Effector memory CD8-positive, alpha-beta T cell (primary cell): Measurements from ENCODE around the gene KRTAP12-2.

Experiments
- ATAC-seq: fragments of 150-1000 bp; cut with Tn5 transposase; replicated peaks from 2 replicates; pipeline ENCODE4 v1.10.0; 2021; ENCODE audit warnings: mild to moderate bottlenecking, moderate library complexity
- DNase-seq, 3 experiments: peaks; one replicate each; pipeline ENCODE4 v3.0.0; 2021
- H3K27ac Mint-ChIP-seq, 2 donors: one replicate each; pipeline ENCODE4 v1.8.0; 2022; ENCODE audit warnings: mild to moderate bottlenecking in 2 of 2, mixed read lengths in 2 of 2, moderate library complexity in 2 of 2
- H3K27me3 Mint-ChIP-seq, 2 donors: one replicate each; pipeline ENCODE4 v1.8.0; 2022; ENCODE audit warnings: mixed read lengths in 2 of 2
- H3K36me3 Mint-ChIP-seq: one replicate; pipeline ENCODE4 v1.8.0; 2022; ENCODE audit warnings: mild to moderate bottlenecking, moderate library complexity, mixed read lengths; ENCODE audit not compliant: insufficient read depth
- H3K4me1 Mint-ChIP-seq, 2 donors: one replicate each; pipeline ENCODE4 v1.8.0; 2022; ENCODE audit warnings: low read depth in 2 of 2, mixed read lengths in 2 of 2
- H3K4me3 Mint-ChIP-seq, 2 donors: one replicate each; pipeline ENCODE4 v1.8.0; 2022; ENCODE audit warnings: mild to moderate bottlenecking in 2 of 2, mixed read lengths in 2 of 2, moderate library complexity in 2 of 2
- H3K9me3 Mint-ChIP-seq, 2 donors: one replicate each; pipeline ENCODE4 v1.8.0; 2022; ENCODE audit warnings: mixed read lengths in 2 of 2
- total RNA-seq, 9 experiments: gene quantifications; one replicate each; lab custom pipeline; 2026; lab: John Stamatoyannopoulos, UW

Gene KRTAP12-2
- 0 reads per million in 9 experiments for total RNA-seq

DNA sequence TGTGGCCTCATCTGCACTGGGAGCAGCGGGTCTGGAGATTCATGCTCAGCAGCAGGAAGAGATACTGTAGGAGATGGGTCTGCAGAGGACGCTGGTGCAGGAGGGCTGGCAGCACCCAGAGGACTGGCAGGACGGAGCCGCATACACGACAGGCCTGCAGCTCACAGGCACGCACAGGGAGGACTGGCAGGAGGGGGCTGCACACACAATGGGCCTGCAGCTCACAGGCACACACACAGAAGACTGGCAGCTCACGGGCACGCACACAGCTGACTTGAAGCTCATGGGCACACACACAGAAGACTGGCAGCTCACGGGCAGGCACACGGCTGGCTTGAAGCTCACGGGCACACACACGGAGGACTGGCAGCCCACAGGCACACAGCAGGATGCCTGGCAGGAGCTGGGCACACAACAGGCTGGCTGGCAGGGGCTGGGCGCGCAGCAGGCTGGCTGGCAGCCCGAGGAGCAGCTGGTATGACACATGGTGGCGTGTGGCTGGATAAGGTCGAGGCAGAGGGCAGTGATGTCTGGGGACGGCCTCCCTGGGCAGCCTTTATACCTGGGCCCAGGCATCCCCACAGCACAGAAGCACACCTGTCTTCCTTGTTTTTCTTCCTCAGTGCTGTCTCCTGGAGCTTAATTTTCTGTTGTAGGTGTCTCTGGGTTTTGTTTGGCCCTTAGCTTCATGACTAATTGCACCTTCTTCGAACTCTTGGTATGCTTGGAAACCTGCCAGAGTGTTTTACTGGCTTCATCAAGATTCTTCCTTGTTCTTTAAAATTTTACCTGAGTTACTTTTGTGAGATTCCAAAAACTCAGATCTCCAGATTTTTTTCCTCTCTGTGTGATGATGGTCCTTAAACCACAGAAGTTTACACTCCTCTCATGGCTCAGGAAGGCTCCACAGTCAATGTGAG lies at the start of gene KRTAP12-2:
Gene KRTAP12-2, minus strand, starts transcription at position 527 of the 920 bp plus-strand sequence. Its CDS starts 41 bp downstream, at position 486.
- H3K36me3 Mint-ChIP-seq: no peaks in the 10 kb centered on the region
- no peak for DNase-seq
- H3K9me3 Mint-ChIP-seq: peaks cover 0 to 3% of the 10 kb centered on the region in 2 donors
- peak within 1 kb of the TSS in 1 of 2 donors; percentile 26 for H3K27ac Mint-ChIP-seq
- H3K4me3 Mint-ChIP-seq: no peak within 1 kb of the TSS
- H3K4me1 Mint-ChIP-seq: peaks cover 3 to 16% of the 10 kb centered on the region in 2 donors
- peaks cover 0 to 19% of the 10 kb centered on the region in 2 donors for H3K27me3 Mint-ChIP-seq
- no peak for ATAC-seq

- no peak for DNase-seq
- Mint-ChIP-seq H3K9me3 (no peaks in the 10 kb centered on the region), H3K36me3 (no peaks in the 10 kb centered on the region), H3K27ac (no peak overlapping the region), H3K4me3 (no peak overlapping the region), H3K4me1 (peaks cover 9 to 22% of the 10 kb centered on the region in 2 donors), H3K27me3 (peaks cover 67 to 80% of the 10 kb centered on the region in 2 donors)
- no peak for ATAC-seq
Measured at GRCh38 chr21:44714905-44715304, 48.2 kb upstream of the KRTAP12-2 start.

DNA sequence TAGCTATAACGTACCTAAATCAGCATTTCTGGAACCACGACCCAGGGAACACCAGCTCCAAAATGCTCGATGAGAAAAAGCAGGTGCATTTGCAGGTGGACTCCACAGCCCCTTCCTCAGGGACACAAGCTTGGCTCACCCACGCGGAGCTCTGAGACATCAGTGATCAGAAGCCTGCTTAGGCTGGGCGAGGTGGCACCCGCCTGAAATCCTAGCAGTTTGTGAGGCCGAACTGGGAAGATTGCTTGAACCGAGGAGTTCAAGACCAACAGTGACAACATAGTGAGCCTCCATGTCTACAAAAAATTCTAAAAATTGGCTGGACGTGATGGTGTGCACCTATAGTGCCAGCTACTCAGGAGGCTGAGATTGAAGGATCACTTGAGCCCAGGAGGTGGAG lies 47.1 kb upstream of the KRTAP12-2 start:
- Mint-ChIP-seq H3K27ac (no peak overlapping the region), H3K4me3 (no peak overlapping the region), H3K9me3 (no peaks in the 10 kb centered on the region), H3K36me3 (no peaks in the 10 kb centered on the region), H3K4me1 (peaks cover 20 to 31% of the 10 kb centered on the region in 2 donors), H3K27me3 (peaks cover 68 to 80% of the 10 kb centered on the region in 2 donors)
- ATAC-seq (no peak), DNase-seq (no peak)

DNA sequence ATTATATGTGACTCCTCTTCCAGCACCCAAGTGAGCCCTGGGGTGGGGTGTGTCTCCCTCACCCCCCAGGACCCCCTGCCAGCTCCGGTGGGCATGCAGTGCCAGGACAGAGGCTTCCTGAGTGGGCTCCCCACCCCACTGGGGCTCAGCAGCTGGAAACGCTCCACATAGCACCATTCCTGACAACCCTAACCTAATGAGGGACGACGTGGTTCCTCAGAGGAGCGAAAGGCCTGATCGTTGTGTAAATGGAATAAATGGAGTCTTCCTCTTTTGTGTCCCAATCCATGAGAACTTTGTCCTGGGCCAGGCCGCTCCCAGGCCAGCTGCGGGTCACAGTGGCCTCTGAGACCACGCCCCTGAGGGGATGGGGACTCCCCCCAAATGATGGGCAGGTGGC lies 46.4 kb upstream of the KRTAP12-2 start:
- peaks cover 68 to 80% of the 10 kb centered on the region in 2 donors for H3K27me3 Mint-ChIP-seq
- H3K4me1 Mint-ChIP-seq: peaks cover 25 to 35% of the 10 kb centered on the region in 2 donors
- DNase-seq (no peak), ATAC-seq (no peak)
- H3K9me3 Mint-ChIP-seq: no peaks in the 10 kb centered on the region
- H3K27ac Mint-ChIP-seq: no peak overlapping the region
- H3K4me3 Mint-ChIP-seq: no peak overlapping the region
- no peaks in the 10 kb centered on the region for H3K36me3 Mint-ChIP-seq

GRCh38 chr21:44712203-44713028 lies 45.7 kb upstream of the KRTAP12-2 start:
- H3K36me3 Mint-ChIP-seq: no peaks in the 10 kb centered on the region
- no peak for DNase-seq
- no peak for ATAC-seq
- no peaks in the 10 kb centered on the region for H3K9me3 Mint-ChIP-seq
- peak overlapping the region in 1 of 2 donors; percentile 26 for H3K4me3 Mint-ChIP-seq
- peaks cover 29 to 35% of the 10 kb centered on the region in 2 donors for H3K4me1 Mint-ChIP-seq
- peaks cover 72 to 85% of the 10 kb centered on the region in 2 donors for H3K27me3 Mint-ChIP-seq
- H3K27ac Mint-ChIP-seq: no peak overlapping the region

DNA sequence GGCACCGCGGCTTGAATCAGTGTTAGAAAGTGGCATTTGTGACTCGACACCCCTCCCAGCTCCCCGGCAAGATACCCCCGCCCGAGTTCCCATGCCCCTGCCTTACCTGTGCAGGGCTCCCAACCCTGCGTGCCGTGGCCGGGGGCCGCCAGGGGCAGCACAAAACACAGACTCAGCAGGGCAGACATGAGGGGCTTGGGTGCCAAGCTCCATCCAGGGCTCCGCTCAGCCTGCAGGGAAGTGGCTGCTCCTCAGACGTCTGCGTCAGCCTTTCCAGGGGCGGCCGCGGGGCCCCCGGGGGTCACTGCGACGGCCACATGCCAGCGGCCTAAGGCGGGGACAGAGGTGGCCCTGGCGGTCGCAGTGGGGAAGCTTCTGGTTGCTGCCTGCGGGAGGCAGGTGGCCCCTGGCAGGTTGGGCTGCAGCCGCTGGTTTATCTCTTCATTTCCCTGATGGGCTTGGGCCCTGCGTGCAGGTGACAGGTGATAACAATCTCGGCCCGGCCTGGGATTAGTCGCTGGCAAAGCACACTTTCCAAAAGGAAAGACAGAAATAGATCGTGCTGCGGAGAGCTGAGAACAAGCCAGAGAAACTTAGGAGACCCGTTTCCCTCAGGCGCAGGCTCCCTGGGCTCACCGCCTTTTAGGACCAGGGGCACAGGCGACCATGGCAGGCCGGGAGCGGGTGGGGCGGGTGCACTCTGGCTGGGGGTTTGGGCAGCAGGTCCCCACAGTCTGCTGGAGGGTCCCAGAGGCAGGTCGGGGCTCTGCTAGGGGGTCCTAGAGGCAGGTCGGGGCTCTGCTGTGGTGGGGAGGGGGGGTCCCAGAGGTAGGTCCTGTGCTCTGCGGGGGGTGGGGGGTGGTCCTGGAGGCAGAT lies 44.8 kb upstream of the KRTAP12-2 start, which contains the start of gene TSPEAR:
Gene TSPEAR, minus strand, starts transcription at position 246 of the 876 bp plus-strand sequence. Its CDS starts 58 bp downstream, at position 188.
- Mint-ChIP-seq H3K36me3 (no peaks in the 10 kb centered on the region), H3K27me3 (peaks cover 80 to 93% of the 10 kb centered on the region in 2 donors), H3K27ac (no peak within 1 kb of the TSS), H3K9me3 (no peaks in the 10 kb centered on the region), H3K4me3 (peak within 1 kb of the TSS; percentile 62 to 67), H3K4me1 (peaks cover 29 to 37% of the 10 kb centered on the region in 2 donors)
- no peak for DNase-seq
- ATAC-seq: peak; percentile 11

DNA sequence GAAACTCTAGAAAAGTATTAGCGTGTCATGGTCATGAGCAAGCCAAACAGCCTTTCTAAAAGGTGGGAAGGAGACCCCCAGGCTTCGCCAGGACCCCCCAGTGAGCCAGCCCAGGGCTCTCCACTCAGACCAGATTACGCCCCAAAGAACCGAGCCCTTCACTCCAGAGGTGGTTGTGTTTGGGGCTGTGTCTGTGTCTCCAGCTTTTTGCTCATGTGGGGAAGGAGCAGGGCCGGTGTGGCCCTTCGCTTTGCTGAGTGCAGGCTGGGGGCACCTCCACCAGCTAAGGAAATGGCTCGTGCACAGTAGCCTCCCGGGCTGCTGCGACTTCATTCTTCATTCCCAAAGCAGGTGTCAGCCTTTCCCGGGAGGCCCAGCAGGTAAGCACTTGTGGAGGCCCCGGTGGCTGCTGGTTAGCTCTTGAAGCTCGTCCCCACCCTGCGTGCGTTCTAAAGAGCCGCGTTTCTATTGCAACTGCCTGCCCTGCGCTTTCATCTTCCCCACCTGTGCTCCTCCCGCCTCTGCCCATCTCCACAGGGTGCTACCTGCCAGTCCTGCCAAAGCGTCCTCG lies 44.1 kb upstream of the KRTAP12-2 start:
- Mint-ChIP-seq H3K9me3 (peaks cover 0 to 1% of the 10 kb centered on the region in 2 donors), H3K27ac (no peak overlapping the region), H3K36me3 (no peaks in the 10 kb centered on the region), H3K4me3 (peak overlapping the region; percentile 62 to 67), H3K4me1 (peaks cover 31 to 38% of the 10 kb centered on the region in 2 donors), H3K27me3 (peaks cover 87 to 96% of the 10 kb centered on the region in 2 donors)
- DNase-seq (no peak), ATAC-seq (peak; percentile 38)

- Mint-ChIP-seq H3K4me3 (peak overlapping the region; percentile 62 to 71), H3K4me1 (peaks cover 34 to 40% of the 10 kb centered on the region in 2 donors), H3K27ac (no peak overlapping the region), H3K9me3 (peaks cover 0 to 4% of the 10 kb centered on the region in 2 donors), H3K27me3 (peaks cover 91 to 98% of the 10 kb centered on the region in 2 donors), H3K36me3 (no peaks in the 10 kb centered on the region)
- ATAC-seq (no peak), DNase-seq (no peak)
Measured at GRCh38 chr21:44710294-44710665, 43.6 kb upstream of the KRTAP12-2 start.

- Mint-ChIP-seq H3K4me3 (peak overlapping the region; percentile 60 to 71), H3K27me3 (peaks cover 93 to 100% of the 10 kb centered on the region in 2 donors), H3K36me3 (no peaks in the 10 kb centered on the region), H3K9me3 (peaks cover 0 to 4% of the 10 kb centered on the region in 2 donors), H3K27ac (no peak overlapping the region), H3K4me1 (peaks cover 29 to 36% of the 10 kb centered on the region in 2 donors)
- DNase-seq: no peak
- ATAC-seq: peak; percentile 62
Measured at GRCh38 chr21:44709426-44710293, 42.9 kb upstream of the KRTAP12-2 start.

- DNase-seq (no peak), ATAC-seq (no peak)
- H3K36me3 Mint-ChIP-seq: no peaks in the 10 kb centered on the region
- H3K4me1 Mint-ChIP-seq: peaks cover 29 to 35% of the 10 kb centered on the region in 2 donors
- H3K27me3 Mint-ChIP-seq: peaks cover 92 to 100% of the 10 kb centered on the region in 2 donors
- H3K27ac Mint-ChIP-seq: no peak overlapping the region
- peaks cover 0 to 4% of the 10 kb centered on the region in 2 donors for H3K9me3 Mint-ChIP-seq
- H3K4me3 Mint-ChIP-seq: peak overlapping the region; percentile 60 to 71
Measured at GRCh38 chr21:44708866-44709425, 42.2 kb upstream of the KRTAP12-2 start.

GRCh38 chr21:44708213-44708865 lies 41.6 kb upstream of the KRTAP12-2 start:
- peak overlapping the region; percentile 4 to 8 for H3K4me3 Mint-ChIP-seq
- no peaks in the 10 kb centered on the region for H3K36me3 Mint-ChIP-seq
- peaks cover 29 to 35% of the 10 kb centered on the region in 2 donors for H3K4me1 Mint-ChIP-seq
- DNase-seq: no peak
- no peak for ATAC-seq
- H3K27me3 Mint-ChIP-seq: peaks cover 86 to 100% of the 10 kb centered on the region in 2 donors
- no peak overlapping the region for H3K27ac Mint-ChIP-seq
- peaks cover 0 to 4% of the 10 kb centered on the region in 2 donors for H3K9me3 Mint-ChIP-seq
